OCI-LY7 (cell line): ENCODE measurements around the gene CCDC12. TPM values are rescaled to one million over a fixed set of nuclear protein-coding genes. Genes with fewer than 3 reads are reported as not detected.

Experiments used
- BruUV-seq: library from RNA; stranded (reverse); fragments of 400-500 nt; replicated peaks from 2 replicates; lab custom pipeline; 2021; lab: Mats Ljungman, UMichigan
- CTCF ChIA-PET: fragments of 300-600 bp; sonication (Branson Sonifier 250); formaldehyde crosslinking; loops from one replicate; lab custom pipeline; 2022; ENCODE audit warnings: antibody characterized with exemption; ENCODE audit not compliant: unreplicated experiment; lab: Charles Lee
- POLR2A ChIA-PET: fragments of 300-600 bp; sonication (Branson Sonifier 250); formaldehyde crosslinking; loops from one replicate; lab custom pipeline; 2022; ENCODE audit warnings: antibody characterized with exemption; lab: Charles Lee
- DNase-seq: peaks from one replicate; pipeline ENCODE4 v3.0.0-alpha.2; 2015; ENCODE audit warnings: low spot score
- H2AFZ ChIP-seq: fragments of 200-600 bp; sonication (generic), shearing (Covaris generic); 2 replicates; pipeline ENCODE4 v1.6.1; 2014; ENCODE audit warnings: mild to moderate bottlenecking, antibody characterized with exemption, low read length, moderate library complexity
- H3K27ac ChIP-seq: fragments of 200-600 bp; sonication (generic); 2 replicates; pipeline ENCODE4 v1.5.1; 2014; ENCODE audit warnings: mixed run types, low read depth, mild to moderate bottlenecking, moderate library complexity, low read length, inconsistent platforms; ENCODE audit not compliant: poor library complexity, severe bottlenecking
- H3K36me3 ChIP-seq: fragments of 200-600 bp; sonication (generic); 2 replicates; pipeline ENCODE4 v1.6.1; 2014; ENCODE audit warnings: mild to moderate bottlenecking, antibody characterized with exemption, low read length, moderate library complexity, mixed read lengths; ENCODE audit not compliant: insufficient read depth
- H3K4me1 ChIP-seq: fragments of 200-600 bp; sonication (generic); 2 replicates; pipeline ENCODE4 v1.5.1; 2014; ENCODE audit warnings: mild to moderate bottlenecking, low read length; ENCODE audit not compliant: insufficient read depth, poor library complexity, severe bottlenecking
- H3K4me2 ChIP-seq: fragments of 200-600 bp; sonication (generic); 2 replicates; pipeline ENCODE4 v1.6.1; 2014; ENCODE audit warnings: mild to moderate bottlenecking, low read length
- H3K4me3 ChIP-seq: fragments of 200-600 bp; sonication (generic); 2 replicates; pipeline ENCODE4 v1.5.1; 2014; ENCODE audit warnings: mild to moderate bottlenecking, low read depth, low read length; ENCODE audit not compliant: poor library complexity, severe bottlenecking
- H3K79me2 ChIP-seq: fragments of 200-600 bp; sonication (generic); 2 replicates; pipeline ENCODE4 v1.6.1; 2016; ENCODE audit warnings: low read depth, mild to moderate bottlenecking, low read length, moderate library complexity, mixed read lengths; ENCODE audit not compliant: insufficient read depth
- H3K9me2 ChIP-seq: fragments of 200-600 bp; sonication (generic); 2 replicates; pipeline ENCODE4 v1.6.1; 2016; ENCODE audit warnings: mild to moderate bottlenecking, low read length, mixed read lengths; ENCODE audit not compliant: insufficient read depth
- H3K9me3 ChIP-seq: fragments of 200-600 bp; sonication (generic); 2 replicates; pipeline ENCODE4 v1.6.1; 2014; ENCODE audit warnings: mild to moderate bottlenecking, mixed run types, low read length, mixed read lengths
- H4K20me1 ChIP-seq: fragments of 200-600 bp; sonication (generic); 2 replicates; pipeline ENCODE4 v1.6.1; 2014; ENCODE audit warnings: mild to moderate bottlenecking, antibody characterized with exemption, low read length, moderate library complexity, mixed read lengths; ENCODE audit not compliant: insufficient read depth
- EZH2phosphoT487 ChIP-seq: fragments of 200-600 bp; sonication (generic); IDR thresholded peaks from 2 replicates; pipeline ENCODE4 v1.6.1; 2018; ENCODE audit warnings: low read depth, borderline replicate concordance, mild to moderate bottlenecking, mixed run types, antibody characterized with exemption, low read length, moderate library complexity, mixed read lengths
- intact Hi-C: fragments of 100-400 bp; cut with micrococcal nuclease; formaldehyde crosslinking; loops from one replicate; pipeline ENCODE4 v1.10.0; 2022; ENCODE audit not compliant: unreplicated experiment
- total RNA-seq, 2 experiments: library from RNA; depleted of rRNA in 1 of 2; stranded (reverse); fragments of >200 nt in 1 of 2; shearing (Covaris generic) in 1 of 2; gene quantifications; 2 replicates each; pipeline ENCODE4 v1.2.3, GENCODE V29; 2014 to 2022
- TF ChIP-seq, protein P1 (sequence below): fragments of 200-600 bp; sonication (generic); conservative IDR thresholded peaks from 2 replicates; pipeline ENCODE4 v1.5.1; 2014; ENCODE audit warnings: mild to moderate bottlenecking, antibody characterized with exemption, low read length, moderate library complexity, mixed read lengths

The CCDC12 gene
- total RNA-seq, 2 experiments from 2014 or later, result 74.9 to 116 TPM

DNA sequence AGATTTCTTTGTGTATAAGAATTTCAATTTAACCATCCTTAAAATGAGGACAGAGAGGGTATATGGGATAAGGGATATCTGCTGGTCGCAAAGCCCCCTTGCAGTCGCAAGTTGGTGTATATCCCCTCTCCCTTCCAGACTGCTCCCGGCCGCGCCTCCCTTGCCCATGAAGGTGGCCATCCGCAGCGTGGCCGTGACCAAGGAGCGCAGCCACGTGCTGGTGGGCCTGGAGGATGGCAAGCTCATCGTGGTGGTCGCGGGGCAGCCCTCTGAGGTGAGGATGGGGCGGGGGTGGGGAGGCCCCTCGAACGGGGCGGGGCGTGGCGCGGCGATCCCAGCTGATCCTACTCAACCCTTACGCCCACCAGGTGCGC, 32.3 kb upstream of the CCDC12 start:
- H3K79me2 ChIP-seq, result no peaks in the 10 kb centered on the region
- H2AFZ ChIP-seq, result no peak overlapping the region
- no peaks in the 10 kb centered on the region for H3K9me2 ChIP-seq
- H4K20me1 ChIP-seq, result no peaks in the 10 kb centered on the region
- no peak overlapping the region for H3K4me3 ChIP-seq
- H3K9me3 ChIP-seq, result no peaks in the 10 kb centered on the region
- DNase-seq, result no peak
- ChIA-PET POLR2A (interaction anchor here (0.6 kb wide), 1 partner anchor 28 kb away, joined by 3 read pairs; no protein-coding TSS in a partner anchor), CTCF (interaction anchor here (0.6 kb wide), 1 partner anchor 361 kb away, joined by 3 read pairs; no protein-coding TSS in a partner anchor)
- H3K27ac ChIP-seq, result no peak overlapping the region
- H3K4me2 ChIP-seq, result peak overlapping the region; percentile 33; the same call in 1 of the 2 replicates
- peaks cover 70% of the 10 kb centered on the region; the same call in 1 of the 2 replicates for H3K36me3 ChIP-seq
- TF ChIP-seq EZH2phosphoT487, result no peak
- TF ChIP-seq, protein P1, sequence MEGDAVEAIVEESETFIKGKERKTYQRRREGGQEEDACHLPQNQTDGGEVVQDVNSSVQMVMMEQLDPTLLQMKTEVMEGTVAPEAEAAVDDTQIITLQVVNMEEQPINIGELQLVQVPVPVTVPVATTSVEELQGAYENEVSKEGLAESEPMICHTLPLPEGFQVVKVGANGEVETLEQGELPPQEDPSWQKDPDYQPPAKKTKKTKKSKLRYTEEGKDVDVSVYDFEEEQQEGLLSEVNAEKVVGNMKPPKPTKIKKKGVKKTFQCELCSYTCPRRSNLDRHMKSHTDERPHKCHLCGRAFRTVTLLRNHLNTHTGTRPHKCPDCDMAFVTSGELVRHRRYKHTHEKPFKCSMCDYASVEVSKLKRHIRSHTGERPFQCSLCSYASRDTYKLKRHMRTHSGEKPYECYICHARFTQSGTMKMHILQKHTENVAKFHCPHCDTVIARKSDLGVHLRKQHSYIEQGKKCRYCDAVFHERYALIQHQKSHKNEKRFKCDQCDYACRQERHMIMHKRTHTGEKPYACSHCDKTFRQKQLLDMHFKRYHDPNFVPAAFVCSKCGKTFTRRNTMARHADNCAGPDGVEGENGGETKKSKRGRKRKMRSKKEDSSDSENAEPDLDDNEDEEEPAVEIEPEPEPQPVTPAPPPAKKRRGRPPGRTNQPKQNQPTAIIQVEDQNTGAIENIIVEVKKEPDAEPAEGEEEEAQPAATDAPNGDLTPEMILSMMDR, result no peak
- intact Hi-C loops, result no loop called here
- peaks cover 11% of the 10 kb centered on the region for H3K4me1 ChIP-seq
- no TSS peak for BruUV-seq

DNA sequence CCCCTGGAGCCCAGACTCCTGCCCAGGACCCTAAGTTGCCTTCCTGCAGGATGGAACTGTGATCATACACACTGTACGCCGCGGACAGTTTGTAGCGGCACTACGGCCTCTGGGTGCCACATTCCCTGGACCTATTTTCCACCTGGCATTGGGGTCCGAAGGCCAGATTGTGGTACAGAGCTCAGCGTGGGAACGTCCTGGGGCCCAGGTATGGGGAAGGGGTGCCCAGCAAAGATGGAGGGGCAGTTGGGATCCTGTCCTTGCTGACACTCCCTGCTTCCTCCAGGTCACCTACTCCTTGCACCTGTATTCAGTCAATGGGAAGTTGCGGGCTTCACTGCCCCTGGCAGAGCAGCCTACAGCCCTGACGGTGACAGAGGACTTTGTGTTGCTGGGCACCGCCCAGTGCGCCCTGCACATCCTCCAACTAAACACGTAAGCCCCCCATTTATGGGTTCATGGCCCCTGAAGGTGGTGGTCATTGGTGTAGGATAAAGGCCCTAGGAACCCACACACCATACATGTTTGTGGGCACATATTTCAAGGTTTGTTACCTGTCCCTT, 31.8 kb upstream of the CCDC12 start:
- CTCF ChIA-PET, result no interaction called here
- intact Hi-C loops, result no loop called here
- Histone ChIP-seq H3K36me3 (peaks cover 70% of the 10 kb centered on the region; the same call in 1 of the 2 replicates), H4K20me1 (no peaks in the 10 kb centered on the region), H3K4me2 (no peak overlapping the region), H3K9me2 (no peaks in the 10 kb centered on the region), H3K9me3 (no peaks in the 10 kb centered on the region), H3K27ac (no peak overlapping the region), H3K4me1 (peaks cover 11% of the 10 kb centered on the region), H2AFZ (no peak overlapping the region), H3K79me2 (no peaks in the 10 kb centered on the region), H3K4me3 (no peak overlapping the region)
- TF ChIP-seq, protein P1, result no peak
- no peak for TF ChIP-seq EZH2phosphoT487
- POLR2A ChIA-PET, result no interaction called here
- DNase-seq, result no peak
- BruUV-seq, result TSS peak; percentile 51
